CD4-positive, alpha-beta T cell (primary cell): ENCODE data around the gene ZNF605. TPM values are rescaled to one million over a fixed set of nuclear protein-coding genes. Genes with fewer than 3 reads are reported as not detected.

ENCODE experiments used
- ATAC-seq: fragments of 200-7000 bp; cut with Tn5 transposase; one replicate; pipeline ENCODE4 v1.10.0; 2022; ENCODE audit warnings: mild to moderate bottlenecking; ENCODE audit not compliant: poor library complexity
- CTCF ChIA-PET: fragments of 350-600 bp; sonication (Branson Sonifier 250); formaldehyde crosslinking; loops from one replicate; lab custom pipeline; 2021; ENCODE audit warnings: antibody characterized with exemption, inconsistent platforms; lab: Charles Lee
- POLR2A ChIA-PET: fragments of 350-600 bp; sonication (Branson Sonifier 250); formaldehyde crosslinking; loops from one replicate; lab custom pipeline; 2021; ENCODE audit warnings: antibody characterized with exemption, inconsistent platforms; lab: Charles Lee
- DNase-seq, 14 experiments: peaks; one replicate each; pipeline ENCODE4 v3.0.0-alpha.2; 2013 to 2020; ENCODE audit warnings: mixed read lengths in 2 of 14
- H3K27ac ChIP-seq, 2 donors: one replicate each; pipeline versions ENCODE4 v1.5.1 to v1.7.0; 2013; ENCODE audit warnings: low read length in 2 of 2, low read depth in 1 of 2, mild to moderate bottlenecking in 1 of 2
- H3K27me3 ChIP-seq, 2 experiments: 1 replicate in 1 of 2; 2 replicates in 1 of 2; pipeline versions ENCODE4 v1.6.1 to v1.7.0; 2013; ENCODE audit warnings: low read length in 2 of 2, control low read depth in 1 of 2, mild to moderate bottlenecking in 1 of 2, moderate library complexity in 1 of 2; ENCODE audit not compliant: insufficient read depth in 2 of 2, control insufficient read depth in 1 of 2
- H3K36me3 ChIP-seq: one replicate; pipeline ENCODE4 v1.6.1; 2013; ENCODE audit warnings: low read length, control low read depth; ENCODE audit not compliant: insufficient read depth
- H3K4me1 ChIP-seq: one replicate; pipeline ENCODE4 v1.6.1; 2013; ENCODE audit warnings: low read length, control low read depth; ENCODE audit not compliant: insufficient read depth
- H3K4me3 ChIP-seq: one replicate; pipeline ENCODE4 v1.5.1; 2013; ENCODE audit warnings: mild to moderate bottlenecking, low read length, moderate library complexity
- H3K9me3 ChIP-seq, 2 experiments: 1 replicate in 1 of 2; 2 replicates in 1 of 2; pipeline versions ENCODE4 v1.6.1 to v1.7.0; 2013; ENCODE audit warnings: low read length in 2 of 2, mild to moderate bottlenecking in 2 of 2, control low read depth in 1 of 2, moderate library complexity in 1 of 2; ENCODE audit not compliant: control insufficient read depth in 1 of 2, insufficient read depth in 1 of 2
- H3K27ac Mint-ChIP-seq: one replicate; pipeline ENCODE4 v1.8.0; 2020; ENCODE audit warnings: mixed read lengths
- H3K27me3 Mint-ChIP-seq: one replicate; pipeline ENCODE4 v1.8.0; 2021; ENCODE audit warnings: mixed read lengths
- H3K36me3 Mint-ChIP-seq: one replicate; pipeline ENCODE4 v1.8.0; 2021; ENCODE audit warnings: low read depth, mixed read lengths
- H3K4me1 Mint-ChIP-seq: one replicate; pipeline ENCODE4 v1.8.0; 2021; ENCODE audit warnings: low read depth, mixed read lengths
- H3K4me3 Mint-ChIP-seq: one replicate; pipeline ENCODE4 v1.8.0; 2020; ENCODE audit warnings: mild to moderate bottlenecking, mixed read lengths
- H3K9me3 Mint-ChIP-seq: one replicate; pipeline ENCODE4 v1.8.0; 2020; ENCODE audit warnings: mixed read lengths
- intact Hi-C, 2 experiments: fragments of 100-400 bp; cut with DNase I in 1 of 2; cut with micrococcal nuclease in 1 of 2; formaldehyde crosslinking; loops; one replicate each; pipeline versions ENCODE4 v1.15.1 to v1.9.0; 2023 to 2025; cut with DNase I, micrococcal nuclease
- total RNA-seq, 174 experiments: library from RNA in 2 of 174; stranded (reverse) in 2 of 174; gene quantifications; one replicate each; pipeline ENCODE4 v1.2.3 and lab custom pipeline; 2021 to 2026
- TF ChIP-seq, protein P1 (sequence below): fragments of 200-600 bp; IDR thresholded peaks from one replicate; pipeline ENCODE4 v1.8.0; 2022; ENCODE audit warnings: antibody characterized with exemption, mild to moderate bottlenecking

Gene ZNF605
- total RNA-seq, 2 experiments from 2014 or later: 5.3 to 5.8 TPM

DNA sequence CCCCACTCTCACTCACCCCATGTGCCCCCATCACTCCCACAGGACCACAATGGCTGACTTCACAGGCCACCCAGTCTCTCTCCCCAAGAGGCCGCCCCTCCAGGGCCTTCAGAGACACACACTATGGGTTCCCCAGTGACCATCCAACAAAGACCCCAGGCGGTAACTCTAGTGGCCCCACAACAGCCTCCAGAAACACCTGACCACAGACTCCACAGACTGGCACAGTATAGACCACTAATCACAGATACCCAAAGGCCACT is 3.0 kb downstream of the ZNF605 start:
- Histone ChIP-seq H3K4me1 (peaks cover 23% of the 10 kb centered on the region), H3K27me3 (no peaks in the 10 kb centered on the region), H3K9me3 (peaks cover 18 to 49% of the 10 kb centered on the region in 2 experiments), H3K36me3 (peaks cover 10% of the 10 kb centered on the region), H3K4me3 (no peak overlapping the region), H3K27ac (no peak overlapping the region)
- Mint-ChIP-seq H3K4me1 (peaks cover 29% of the 10 kb centered on the region), H3K36me3 (peaks cover 32% of the 10 kb centered on the region), H3K4me3 (peak overlapping the region; percentile 56), H3K9me3 (peaks cover 5% of the 10 kb centered on the region), H3K27me3 (no peaks in the 10 kb centered on the region), H3K27ac (no peak overlapping the region)
- TF ChIP-seq, protein P1, sequence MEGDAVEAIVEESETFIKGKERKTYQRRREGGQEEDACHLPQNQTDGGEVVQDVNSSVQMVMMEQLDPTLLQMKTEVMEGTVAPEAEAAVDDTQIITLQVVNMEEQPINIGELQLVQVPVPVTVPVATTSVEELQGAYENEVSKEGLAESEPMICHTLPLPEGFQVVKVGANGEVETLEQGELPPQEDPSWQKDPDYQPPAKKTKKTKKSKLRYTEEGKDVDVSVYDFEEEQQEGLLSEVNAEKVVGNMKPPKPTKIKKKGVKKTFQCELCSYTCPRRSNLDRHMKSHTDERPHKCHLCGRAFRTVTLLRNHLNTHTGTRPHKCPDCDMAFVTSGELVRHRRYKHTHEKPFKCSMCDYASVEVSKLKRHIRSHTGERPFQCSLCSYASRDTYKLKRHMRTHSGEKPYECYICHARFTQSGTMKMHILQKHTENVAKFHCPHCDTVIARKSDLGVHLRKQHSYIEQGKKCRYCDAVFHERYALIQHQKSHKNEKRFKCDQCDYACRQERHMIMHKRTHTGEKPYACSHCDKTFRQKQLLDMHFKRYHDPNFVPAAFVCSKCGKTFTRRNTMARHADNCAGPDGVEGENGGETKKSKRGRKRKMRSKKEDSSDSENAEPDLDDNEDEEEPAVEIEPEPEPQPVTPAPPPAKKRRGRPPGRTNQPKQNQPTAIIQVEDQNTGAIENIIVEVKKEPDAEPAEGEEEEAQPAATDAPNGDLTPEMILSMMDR: no peak
- no peak for ATAC-seq
- DNase-seq: no peak
- ChIA-PET CTCF (no interaction called here), POLR2A (no interaction called here)
- intact Hi-C loops: no loop called here

- H3K36me3 Mint-ChIP-seq: peaks cover 32% of the 10 kb centered on the region
- Histone ChIP-seq H3K4me3 (no peak overlapping the region), H3K9me3 (peaks cover 23 to 52% of the 10 kb centered on the region in 2 experiments), H3K27ac (no peak overlapping the region), H3K4me1 (peaks cover 23% of the 10 kb centered on the region), H3K27me3 (no peaks in the 10 kb centered on the region), H3K36me3 (peaks cover 12% of the 10 kb centered on the region)
- H3K27ac Mint-ChIP-seq: no peak overlapping the region
- no peak for ATAC-seq
- no peaks in the 10 kb centered on the region for H3K27me3 Mint-ChIP-seq
- intact Hi-C loops: no loop called here
- no peak for DNase-seq
- ChIA-PET POLR2A (no interaction called here), CTCF (no interaction called here)
- H3K9me3 Mint-ChIP-seq: peaks cover 7% of the 10 kb centered on the region
- H3K4me1 Mint-ChIP-seq: peaks cover 29% of the 10 kb centered on the region
- no peak overlapping the region for H3K4me3 Mint-ChIP-seq
- TF ChIP-seq, protein P1: no peak
Observed at GRCh38 chr12:132952371-132953162, 3.5 kb downstream of the ZNF605 start.

- Histone ChIP-seq H3K9me3 (peaks cover 23 to 62% of the 10 kb centered on the region in 2 experiments), H3K27me3 (no peaks in the 10 kb centered on the region), H3K36me3 (peaks cover 13% of the 10 kb centered on the region), H3K4me3 (no peak overlapping the region), H3K27ac (no peak overlapping the region), H3K4me1 (peaks cover 16% of the 10 kb centered on the region)
- Mint-ChIP-seq H3K27me3 (no peaks in the 10 kb centered on the region), H3K4me3 (no peak overlapping the region), H3K27ac (no peak overlapping the region), H3K36me3 (peaks cover 38% of the 10 kb centered on the region), H3K4me1 (peaks cover 27% of the 10 kb centered on the region), H3K9me3 (peaks cover 7% of the 10 kb centered on the region)
- DNase-seq (no peak), ATAC-seq (no peak)
- TF ChIP-seq, protein P1: no peak
- CTCF ChIA-PET: no interaction called here
- intact Hi-C loops: no loop called here
- POLR2A ChIA-PET: no interaction called here
Observed at GRCh38 chr12:132951649-132952048, 4.5 kb downstream of the ZNF605 start.
